K562 (cell line): ENCODE results near the gene HNRNPD. TPM values are rescaled to one million over a fixed set of nuclear protein-coding genes. Genes with fewer than 3 reads are reported as not detected.

Experiments used
- ARHGAP35 ChIP-seq: fragments of 450-650 bp; IDR thresholded peaks from 2 replicates; pipeline ENCODE4 v1.6.1; 2018; ENCODE audit not compliant: partially characterized antibody
- BRCA1 ChIP-seq, 2 experiments: fragments of 450-650 bp in 1 of 2; sonication (generic) in 1 of 2; formaldehyde crosslinking in 1 of 2; IDR thresholded peaks; 2 replicates each; pipeline versions ENCODE4 v1.5.0 to v1.6.1; 2017 to 2020; ENCODE audit warnings: mild to moderate bottlenecking in 1 of 2, missing genetic modification reagents in 1 of 2
- CHD2 ChIP-seq: IDR thresholded peaks from 2 replicates; pipeline ENCODE4 v1.6.1; 2011; ENCODE audit warnings: low read depth, low read length
- CREBBP ChIP-seq: IDR thresholded peaks from one replicate; pipeline ENCODE4 v1.6.1; 2012; ENCODE audit warnings: low read depth, mild to moderate bottlenecking, control low read depth, inconsistent platforms, low read length
- FOS ChIP-seq: IDR thresholded peaks from 3 replicates; pipeline ENCODE4 v1.6.1; 2011; ENCODE audit not compliant: insufficient read length; ENCODE audit errors: extremely low read depth
- FOSL1 ChIP-seq: fragments of 200-800 bp; sonication (Bioruptor generic); conservative IDR thresholded peaks from 2 replicates; pipeline ENCODE4 v1.6.1; 2016; ENCODE audit warnings: missing genetic modification characterization, missing compliant biosample characterization
- GTF2F1 ChIP-seq: IDR thresholded peaks from 2 replicates; pipeline ENCODE4 v1.6.1; 2011; ENCODE audit warnings: low read depth, low read length, improper control_type of control experiment
- HMGN3 ChIP-seq: IDR thresholded peaks from 2 replicates; pipeline ENCODE4 v1.6.1; 2011; ENCODE audit warnings: borderline replicate concordance, low read depth, mild to moderate bottlenecking, mixed read lengths, low read length; ENCODE audit not compliant: insufficient read length; ENCODE audit errors: extremely low read depth
- KAT8 ChIP-seq: fragments of 450-650 bp; IDR thresholded peaks from 2 replicates; pipeline ENCODE4 v1.6.1; 2016; ENCODE audit warnings: low read depth, mild to moderate bottlenecking
- LEF1 ChIP-seq: fragments of 450-650 bp; IDR thresholded peaks from 2 replicates; pipeline ENCODE4 v1.6.1; 2016; ENCODE audit warnings: mild to moderate bottlenecking
- MXI1 ChIP-seq: IDR thresholded peaks from 2 replicates; pipeline ENCODE4 v1.6.1; 2011; ENCODE audit warnings: low read depth, mild to moderate bottlenecking, improper control_type of control experiment, low read length
- NFIC ChIP-seq: fragments of 450-650 bp; IDR thresholded peaks from 2 replicates; pipeline ENCODE4 v1.6.1; 2017; ENCODE audit warnings: mild to moderate bottlenecking, inconsistent platforms
- NFXL1 ChIP-seq: fragments of 450-650 bp; formaldehyde crosslinking; IDR thresholded peaks from 2 replicates; pipeline ENCODE4 v1.4.0; 2021; ENCODE audit warnings: mild to moderate bottlenecking
- NR4A1 ChIP-seq, 2 experiments: fragments of 250-450 bp in 1 of 2; fragments of 450-650 bp in 1 of 2; sonication (Bioruptor Pico) in 1 of 2; IDR thresholded peaks; 2 replicates each; pipeline versions ENCODE4 v1.4.0 to v1.6.1; 2016 to 2020; ENCODE audit warnings: mild to moderate bottlenecking in 2 of 2, missing compliant biosample characterization in 1 of 2, missing genetic modification characterization in 1 of 2, moderate library complexity in 1 of 2
- POLR2A ChIP-seq: fragments of 450-650 bp; conservative IDR thresholded peaks from 2 replicates; pipeline ENCODE4 v1.6.1; 2016
- PTTG1 ChIP-seq: fragments of 450-650 bp; IDR thresholded peaks from 2 replicates; pipeline ENCODE4 v1.6.1; 2016; ENCODE audit warnings: low read depth, mild to moderate bottlenecking, missing genetic modification characterization, missing compliant biosample characterization
- RFX1 ChIP-seq: fragments of 450-650 bp; IDR thresholded peaks from 2 replicates; pipeline ENCODE4 v1.6.1; 2016; ENCODE audit warnings: mild to moderate bottlenecking, moderate library complexity
- RNF2 ChIP-seq: sonication (generic); IDR thresholded peaks from 2 replicates; pipeline ENCODE4 v1.6.1; 2016
- SAP30 ChIP-seq: fragments of 200-600 bp; sonication (generic); IDR thresholded peaks from 2 replicates; pipeline ENCODE4 v1.6.1; 2012; ENCODE audit warnings: borderline replicate concordance, low read depth, mild to moderate bottlenecking, moderate library complexity, low read length, control low read depth, inconsistent platforms; ENCODE audit not compliant: insufficient read depth, poor library complexity, severe bottlenecking
- SMAD4 ChIP-seq: fragments of 250-450 bp; sonication (Bioruptor Pico); conservative IDR thresholded peaks from 2 replicates; pipeline ENCODE4 v1.8.0; 2021; ENCODE audit warnings: inconsistent platforms, mild to moderate bottlenecking, moderate library complexity
- SRF ChIP-seq, 2 experiments: fragments of 250-450, 450-650 bp in 1 of 2; sonication (Bioruptor Pico) in 1 of 2; sonication (generic) in 1 of 2; formaldehyde crosslinking; IDR thresholded peaks; 2 replicates each; pipeline versions ENCODE4 v1.5.0 to v1.5.1; 2020 to 2022; ENCODE audit warnings: mild to moderate bottlenecking in 1 of 2, missing genetic modification reagents in 1 of 2
- TEAD1 ChIP-seq, 2 experiments: fragments of 450-650 bp in 1 of 2; sonication (generic) in 1 of 2; formaldehyde crosslinking; IDR thresholded peaks; 2 replicates each; pipeline versions ENCODE4 v1.4.0 to v1.8.0; 2020 to 2022; ENCODE audit warnings: mild to moderate bottlenecking in 2 of 2, missing genetic modification reagents in 1 of 2
- TFAP4 ChIP-seq: sonication (generic); formaldehyde crosslinking; IDR thresholded peaks from 2 replicates; pipeline ENCODE4 v1.8.0; 2022; ENCODE audit warnings: missing genetic modification reagents, mild to moderate bottlenecking, moderate library complexity, borderline replicate concordance
- ZNF140 ChIP-seq: fragments of 250-450 bp; sonication (Bioruptor Pico); IDR thresholded peaks from 2 replicates; pipeline ENCODE4 v1.8.0; 2021; ENCODE audit warnings: moderate library complexity, mild to moderate bottlenecking, inconsistent platforms
- ZNF239 ChIP-seq: fragments of 250-450 bp; sonication (Bioruptor Pico); IDR thresholded peaks from 2 replicates; pipeline ENCODE4 v1.4.0; 2020; ENCODE audit warnings: mild to moderate bottlenecking
- ZNF764 ChIP-seq: fragments of 250-450 bp; sonication (Bioruptor Pico); IDR thresholded peaks from 2 replicates; pipeline ENCODE4 v1.4.0; 2020; ENCODE audit warnings: low read depth, mild to moderate bottlenecking, moderate library complexity
- ZNF766 ChIP-seq: fragments of 200-800 bp; sonication (Bioruptor generic); conservative IDR thresholded peaks from 2 replicates; pipeline ENCODE4 v1.6.1; 2016; ENCODE audit warnings: missing genetic modification characterization, missing compliant biosample characterization
- polyA plus RNA-seq, 8 experiments: library from polyadenylated mRNA; depleted of rRNA in 4 of 8; stranded (reverse) in 5 of 8; unstranded in 3 of 8; fragments of >200 nt; fragmentation: Nextera tagmentation in 2 of 8; fragmentation: Illumina TruSeq in 1 of 8; extraction: Ambion mirVana in 2 of 8; extraction: Trizol in 1 of 8; gene quantifications; 2 replicates each; pipeline versions ENCODE4 v1.2.1 to v1.2.3, GENCODE V29; 2011 to 2014; ENCODE audit warnings: inconsistent platforms in 1 of 8, missing spikeins in 1 of 8
- total RNA-seq, 7 experiments: library from RNA; depleted of rRNA in 6 of 7; stranded (reverse); fragments of >200 nt in 6 of 7; fragmentation: Illumina TruSeq in 2 of 7; extraction: Trizol in 2 of 7; gene quantifications; 2 replicates each; pipeline versions ENCODE4 v1.2.1 to v1.2.3, GENCODE V29; 2011 to 2021; ENCODE audit warnings: low replicate concordance in 1 of 7
- TF ChIP-seq, protein P1 (sequence below): sonication (generic); formaldehyde crosslinking; IDR thresholded peaks from 2 replicates; pipeline ENCODE4 v1.8.0; 2023; ENCODE audit warnings: mild to moderate bottlenecking, missing genetic modification reagents

The HNRNPD gene
- total and polyA plus RNA-seq, 9 of the 15 experiments (the other 6 are each of a cell fraction or from before 2014, with no cell fraction given), result 92.4 to 955 (median 160) TPM

GRCh38 chr4:82373816-82374625 is at the start of gene HNRNPD (continued):
- TF ChIP-seq RFX1 (no peak), NR4A1 (CRISPR knock-in tag; IDR thresholded peaks at IDR 0.05) (no peak), NR4A1 (tag; IDR thresholded peaks at IDR 0.05) (0 out of 2 replicates have a peak, but pooled peaks have one; percentile 19), SAP30 (no peak), KAT8 (peak; percentile 97), GTF2F1 (no peak; the same call in 1 of the 2 replicates), BRCA1 (IDR thresholded peaks at IDR 0.05) (no peak), BRCA1 (CRISPR knock-in tag; IDR thresholded peaks at IDR 0.05) (no peak), TEAD1 (CRISPR knock-in tag; IDR thresholded peaks at IDR 0.05) (peak in 1 of 2 experiments; percentile 81; a peak in 3 of 4 replicates), ZNF140 (CRISPR knock-in tag) (no peak), ZNF766 (CRISPR knock-in tag) (peak; percentile 82), LEF1 (no peak; the same call in 1 of the 2 replicates), FOSL1 (tag) (peak; percentile 69), FOS (no peak), PTTG1 (tag) (no peak), RNF2 (peak; percentile 87; the same call in 1 of the 2 replicates), CHD2 (peak; percentile 63; the same call in 1 of the 2 replicates), NFIC (peak; percentile 51), SMAD4 (CRISPR knock-in tag) (peak; percentile 26), ARHGAP35 (no peak), SRF (CRISPR knock-in tag; IDR thresholded peaks at IDR 0.05) (peak in 1 of 2 experiments; percentile 63; a peak in 2 of 4 replicates), ZNF239 (CRISPR knock-in tag) (no peak), TFAP4 (CRISPR knock-in tag) (peak; percentile 95), HMGN3 (peak; percentile 94), NFXL1 (CRISPR knock-in tag) (no peak), ZNF764 (CRISPR knock-in tag) (0 out of 2 replicates have a peak, but pooled peaks have one; percentile 44), CREBBP (no peak), MXI1 (peak; percentile 65; the same call in 1 of the 2 replicates), POLR2A (peak; percentile 88)
- TF ChIP-seq, protein P1, sequence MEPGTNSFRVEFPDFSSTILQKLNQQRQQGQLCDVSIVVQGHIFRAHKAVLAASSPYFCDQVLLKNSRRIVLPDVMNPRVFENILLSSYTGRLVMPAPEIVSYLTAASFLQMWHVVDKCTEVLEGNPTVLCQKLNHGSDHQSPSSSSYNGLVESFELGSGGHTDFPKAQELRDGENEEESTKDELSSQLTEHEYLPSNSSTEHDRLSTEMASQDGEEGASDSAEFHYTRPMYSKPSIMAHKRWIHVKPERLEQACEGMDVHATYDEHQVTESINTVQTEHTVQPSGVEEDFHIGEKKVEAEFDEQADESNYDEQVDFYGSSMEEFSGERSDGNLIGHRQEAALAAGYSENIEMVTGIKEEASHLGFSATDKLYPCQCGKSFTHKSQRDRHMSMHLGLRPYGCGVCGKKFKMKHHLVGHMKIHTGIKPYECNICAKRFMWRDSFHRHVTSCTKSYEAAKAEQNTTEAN (CRISPR knock-in tag), result 0 out of 2 replicates have a peak, but pooled peaks have one; percentile 17
